ENCODE measurements around the gene NPAS2.

The NPAS2 gene

GRCh38 chr2:100923461-100924060 is 103.6 kb downstream of the NPAS2 start:
- DNase-seq, result no peak

- no peak for DNase-seq
Measured at GRCh38 chr2:100924122-100924519, 104.2 kb downstream of the NPAS2 start.

GRCh38 chr2:100924520-100925451 is 104.8 kb downstream of the NPAS2 start:
- DNase-seq, result no peak

GRCh38 chr2:100928235-100928634 is 108.3 kb downstream of the NPAS2 start:
- no peak for DNase-seq

- DNase-seq, result no peak
Measured at GRCh38 chr2:100929147-100929546, 109.2 kb downstream of the NPAS2 start.

GRCh38 chr2:100934504-100935371 is 114.8 kb downstream of the NPAS2 start:
- no peak for DNase-seq

- no peak for DNase-seq
Measured at GRCh38 chr2:100935372-100935752, 115.4 kb downstream of the NPAS2 start.

- DNase-seq, result no peak
Measured at GRCh38 chr2:100936070-100936741, 116.3 kb downstream of the NPAS2 start.

- no peak for DNase-seq
Measured at GRCh38 chr2:100936972-100937542, 117.1 kb downstream of the NPAS2 start.

GRCh38 chr2:100938031-100939026 is 118.4 kb downstream of the NPAS2 start:
- no peak for DNase-seq

GRCh38 chr2:100939445-100939844 is 119.5 kb downstream of the NPAS2 start:
- DNase-seq, result no peak

GRCh38 chr2:100940240-100940639 is 120.3 kb downstream of the NPAS2 start:
- no peak for DNase-seq

- no peak for DNase-seq
Measured at GRCh38 chr2:100940766-100941645, 121.1 kb downstream of the NPAS2 start.

- DNase-seq, result no peak
Measured at GRCh38 chr2:100941646-100942240, 121.8 kb downstream of the NPAS2 start.

- DNase-seq, result no peak
Measured at GRCh38 chr2:100944617-100945432, 124.9 kb downstream of the NPAS2 start.

GRCh38 chr2:100945433-100945740 is 125.4 kb downstream of the NPAS2 start:
- no peak for DNase-seq

- DNase-seq, result no peak
Measured at GRCh38 chr2:100945930-100946607, 126.1 kb downstream of the NPAS2 start.
